ENCODE measurements around the gene VOPP1.
"Not testable (repeated sequence)": the region's sequence is repeated elsewhere in the genome, so short reads cannot be mapped to it uniquely, and the experiment has no call there.

The VOPP1 gene

GRCh38 chr7:55590517-55591281 is 18.4 kb upstream of the VOPP1 start:
- no peak for TF ChIP-seq CTCF (IDR thresholded peaks at IDR 0.05; ENCODE audit: insufficient read depth, low read length, missing control alignments)
- DNase-seq (ENCODE audit: low read depth, low spot score) = no peak
- CTCF ChIA-PET = interaction anchor here (1.1 kb wide), 1 partner anchor 17 kb away, joined by 3 read pairs; no protein-coding TSS in a partner anchor
- POLR2A ChIA-PET = no interaction called here
- no peak overlapping the region for H3K4me3 ChIP-seq (ENCODE audit: low read depth, low read length)

GRCh38 chr7:55589905-55590304 is 17.6 kb upstream of the VOPP1 start:
- POLR2A ChIA-PET = no interaction called here
- CTCF ChIA-PET = no interaction called here
- no peak overlapping the region for H3K4me3 ChIP-seq (ENCODE audit: low read depth, low read length)
- TF ChIP-seq CTCF (IDR thresholded peaks at IDR 0.05; ENCODE audit: insufficient read depth, low read length, missing control alignments) = no peak
- DNase-seq (ENCODE audit: low read depth, low spot score) = no peak

- DNase-seq (ENCODE audit: low read depth, low spot score) = no peak
- POLR2A ChIA-PET = no interaction called here
- no peak for TF ChIP-seq CTCF (IDR thresholded peaks at IDR 0.05; ENCODE audit: insufficient read depth, low read length, missing control alignments)
- H3K4me3 ChIP-seq (ENCODE audit: low read depth, low read length) = no peak overlapping the region
- CTCF ChIA-PET = interaction anchor here (1.3 kb wide), 1 partner anchor 9 kb away, joined by 4 read pairs; no protein-coding TSS in a partner anchor
Measured at GRCh38 chr7:55588976-55589604, 16.8 kb upstream of the VOPP1 start.

- ChIA-PET POLR2A (no interaction called here), CTCF (interaction anchor here (1.3 kb wide), 1 partner anchor 9 kb away, joined by 4 read pairs; no protein-coding TSS in a partner anchor)
- no peak for TF ChIP-seq CTCF (IDR thresholded peaks at IDR 0.05; ENCODE audit: insufficient read depth, low read length, missing control alignments)
- no peak overlapping the region for H3K4me3 ChIP-seq (ENCODE audit: low read depth, low read length)
- DNase-seq (ENCODE audit: low read depth, low spot score) = no peak
Measured at GRCh38 chr7:55588379-55588699, 16.0 kb upstream of the VOPP1 start.

- H3K4me3 ChIP-seq (ENCODE audit: low read depth, low read length) = no peak overlapping the region
- CTCF ChIA-PET = interaction anchor here (1.3 kb wide), 1 partner anchor 10 kb away, joined by 4 read pairs; no protein-coding TSS in a partner anchor
- POLR2A ChIA-PET = no interaction called here
- no peak for TF ChIP-seq CTCF (IDR thresholded peaks at IDR 0.05; ENCODE audit: insufficient read depth, low read length, missing control alignments)
- DNase-seq (ENCODE audit: low read depth, low spot score) = no peak
Measured at GRCh38 chr7:55587687-55588378, 15.5 kb upstream of the VOPP1 start.

GRCh38 chr7:55582656-55583055 is 10.4 kb upstream of the VOPP1 start:
- CTCF ChIA-PET = interaction anchor here (1.1 kb wide), 1 partner anchor 382 kb away, joined by 3 read pairs; the partner anchor contains the start of gene NIPSNAP2
- POLR2A ChIA-PET = not testable (repeated sequence)

More at GRCh38 chr7:55582656-55583055, 10.4 kb upstream of the VOPP1 start:
- not testable (repeated sequence) for DNase-seq (ENCODE audit: low read depth, low spot score); H3K4me3 ChIP-seq (ENCODE audit: low read depth, low read length)
